NCI-H69 (cell line): ENCODE measurements around the gene HNF4A.
"Not testable (repeated sequence)": the region's sequence is repeated elsewhere in the genome, so short reads cannot be mapped to it uniquely, and the experiment has no call there.

Experiments
- DNase-seq: peaks from one replicate; lab custom pipeline; 2025; lab: John Stamatoyannopoulos, UW

The HNF4A gene

GRCh38 chr20:44345147-44345546 is 10.4 kb upstream of the HNF4A start:
- peak; percentile 45 for DNase-seq

DNA sequence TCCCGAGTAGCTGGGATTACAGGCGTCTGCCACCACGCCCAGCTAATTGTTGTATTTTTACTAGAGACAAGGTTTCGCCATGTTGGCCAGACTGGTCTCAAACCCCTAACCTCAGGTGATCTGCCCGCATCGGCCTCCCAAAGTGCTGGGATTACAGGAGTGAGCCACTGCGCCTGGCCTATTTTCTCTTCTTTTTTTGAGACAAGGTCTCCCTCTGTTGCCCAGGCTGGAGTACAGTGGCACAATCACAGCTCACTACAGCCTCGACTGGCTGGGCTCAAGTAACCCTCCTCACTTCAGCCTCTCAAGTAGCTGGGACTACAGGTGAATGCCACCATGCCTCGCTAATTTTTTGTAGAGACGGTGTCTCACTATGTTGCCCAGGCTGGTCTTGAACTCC is 9.6 kb upstream of the HNF4A start:
- not testable (repeated sequence) for DNase-seq

GRCh38 chr20:44348168-44348659 is 7.3 kb upstream of the HNF4A start:
- no peak for DNase-seq

DNA sequence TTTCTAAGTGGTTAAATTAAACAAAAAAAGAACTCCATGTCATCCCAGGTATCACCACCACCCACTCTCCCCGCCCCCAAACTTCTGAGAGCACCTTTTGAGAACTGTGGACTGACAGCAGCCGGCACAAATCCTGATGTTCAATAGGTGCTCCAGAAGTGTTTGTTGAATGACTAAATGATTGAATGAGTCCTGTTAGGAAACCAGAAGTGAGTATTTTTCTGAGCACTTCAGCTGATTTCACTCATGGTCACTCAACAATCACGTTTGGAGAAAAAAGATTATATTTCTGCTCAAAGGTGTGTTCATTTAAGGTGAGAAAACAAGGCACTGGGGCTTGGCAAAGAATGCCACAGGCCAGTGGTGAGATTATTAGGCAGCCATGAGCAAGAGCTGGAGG is 6.2 kb upstream of the HNF4A start:
- DNase-seq = no peak

DNA sequence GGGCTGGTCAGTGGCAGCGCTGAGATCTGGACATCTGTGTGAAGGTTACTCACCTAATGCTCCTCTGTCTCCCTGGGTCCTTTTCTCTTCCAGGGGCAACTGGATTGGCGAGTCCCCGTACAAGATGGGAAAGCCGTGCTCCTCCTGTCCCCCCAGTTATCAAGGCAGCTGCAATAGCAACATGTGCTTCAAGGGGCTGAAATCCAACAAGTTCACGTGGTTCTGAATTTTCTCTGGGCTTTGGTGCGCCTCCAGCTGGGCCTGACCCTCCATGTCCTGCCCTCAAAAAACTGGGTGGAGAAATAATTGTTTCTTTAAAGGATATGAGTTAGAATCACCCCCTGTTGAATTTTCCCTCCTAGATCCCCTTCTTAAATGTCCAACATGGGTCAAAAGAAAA is 4.9 kb upstream of the HNF4A start:
- no peak for DNase-seq

DNA sequence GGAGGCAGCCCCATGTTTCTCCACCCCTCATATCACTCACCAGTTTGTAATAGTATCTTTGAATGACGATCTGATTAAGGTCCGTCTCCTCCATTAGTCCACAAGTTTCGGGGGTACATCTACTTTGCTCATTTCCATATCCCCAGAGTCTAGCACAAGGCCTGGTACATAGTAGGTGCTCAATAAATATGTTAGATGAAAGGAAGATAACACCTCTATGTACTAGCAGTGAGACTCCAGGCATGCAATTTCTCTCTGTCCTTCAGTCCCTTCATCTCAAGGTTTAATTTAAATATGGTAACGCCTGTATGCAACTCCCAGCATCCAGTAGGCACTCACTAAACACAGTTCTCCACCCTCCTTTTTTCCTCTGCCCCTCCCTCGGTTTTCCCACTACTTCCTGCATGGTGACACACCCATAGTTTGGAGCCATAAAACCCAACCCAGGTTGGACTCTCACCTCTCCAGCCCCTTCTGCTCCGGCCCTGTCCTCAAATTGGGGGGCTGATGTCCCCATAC is 461 bp upstream of the HNF4A start:
- no peak for DNase-seq

DNA sequence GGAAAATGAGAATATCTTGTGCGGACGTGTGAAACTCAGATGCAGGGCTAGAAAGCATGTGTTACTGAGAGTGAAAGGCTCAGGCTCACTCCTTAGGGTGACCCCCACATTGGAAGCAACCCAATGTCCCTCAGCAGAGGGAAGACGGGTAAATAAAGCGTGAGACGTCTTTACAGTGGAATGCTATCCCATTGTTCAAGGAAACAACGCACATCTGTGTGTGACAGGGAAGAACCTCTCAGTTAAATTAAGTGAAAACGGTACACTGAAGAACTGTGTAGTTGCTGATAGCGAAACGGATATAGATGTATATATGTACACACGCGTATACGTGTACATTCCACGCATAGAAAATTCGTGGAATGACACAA is 839 bp downstream of the HNF4A start:
- no peak for DNase-seq

DNA sequence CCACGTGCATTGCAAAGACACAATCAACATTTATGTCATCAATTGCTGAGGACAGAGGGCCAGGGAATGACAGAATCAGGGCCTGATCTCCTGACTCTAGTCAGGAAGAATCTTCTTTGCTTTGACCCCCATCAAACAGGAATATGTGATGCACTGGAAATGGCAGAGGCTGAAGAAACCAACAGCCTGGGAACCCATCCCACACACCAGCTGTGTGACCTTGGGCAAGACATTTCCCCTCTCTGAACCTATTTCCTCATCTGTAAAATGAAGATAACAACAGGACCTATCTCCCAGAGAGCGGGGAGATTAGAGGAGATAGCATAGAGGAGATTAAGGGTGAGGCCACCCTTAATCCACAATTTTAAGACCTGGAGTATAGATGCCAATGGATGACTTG is 1.5 kb downstream of the HNF4A start:
- no peak for DNase-seq

GRCh38 chr20:44357555-44358125 is 2.1 kb downstream of the HNF4A start:
- DNase-seq = no peak

DNA sequence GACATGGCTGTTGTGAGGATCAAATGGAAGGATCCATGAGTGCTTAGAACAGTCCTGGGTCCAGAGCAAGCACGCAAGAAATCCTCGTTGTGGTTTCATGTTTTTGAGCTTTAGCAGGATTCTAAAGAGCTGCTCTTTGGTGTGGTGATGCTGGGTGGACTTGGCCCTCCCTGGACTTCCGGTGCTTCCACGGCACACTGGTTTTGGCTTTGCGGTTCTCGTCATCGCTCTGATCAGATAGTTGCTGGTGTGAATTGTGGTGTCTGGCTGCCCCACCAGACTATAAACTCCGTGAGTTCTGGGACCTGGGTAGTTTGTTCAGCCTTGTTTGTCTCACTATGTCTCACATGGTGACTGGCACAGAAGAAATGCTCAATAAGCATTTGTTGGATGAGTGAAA is 3.3 kb downstream of the HNF4A start:
- no peak for DNase-seq

- no peak for DNase-seq
These were observed 4.7 kb downstream of the HNF4A start for GRCh38 chr20:44360221-44360620.

GRCh38 chr20:44361021-44361420 is 5.5 kb downstream of the HNF4A start:
- DNase-seq = no peak

DNA sequence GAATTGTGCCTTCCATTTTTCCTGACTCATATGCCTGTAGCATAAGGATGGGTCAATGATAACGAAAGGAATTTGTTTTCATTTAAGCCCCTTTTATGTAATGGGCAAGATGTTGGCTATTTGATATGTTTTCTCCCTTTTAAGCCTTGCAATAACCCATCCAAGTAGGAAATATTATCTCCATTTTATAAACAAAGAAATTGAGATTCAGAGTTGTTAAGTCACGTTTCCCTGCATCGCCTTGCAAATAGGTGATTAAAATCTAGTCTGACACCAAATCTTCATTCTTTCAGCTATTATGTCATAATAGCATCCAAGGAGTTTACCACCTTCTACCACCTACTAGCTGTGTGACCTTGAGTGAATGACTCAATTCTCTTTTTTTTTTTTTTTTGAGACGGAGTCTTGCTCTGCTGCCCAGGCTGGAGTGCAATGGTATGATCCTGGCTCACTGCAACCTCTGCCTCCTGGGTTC is 7.0 kb downstream of the HNF4A start:
- no peak for DNase-seq

DNA sequence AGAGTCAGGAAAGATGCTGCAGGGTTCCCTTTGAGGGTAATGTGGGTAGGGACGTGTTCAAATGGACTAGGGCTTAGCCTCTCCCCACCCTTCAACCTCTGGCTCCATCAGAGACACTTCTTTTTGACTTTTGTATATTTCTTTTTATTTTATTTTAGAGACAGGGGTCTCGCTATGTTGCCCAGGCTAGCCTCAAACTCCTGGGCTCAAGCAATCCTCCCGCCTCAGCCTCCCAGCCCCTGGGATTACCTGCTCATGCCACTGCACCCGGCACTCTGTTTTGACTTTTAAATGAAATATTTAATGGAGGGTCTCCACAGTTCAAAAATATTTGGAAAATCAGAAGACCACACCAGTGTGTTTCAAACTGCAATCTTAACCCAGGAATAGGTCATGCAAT is 8.6 kb downstream of the HNF4A start:
- DNase-seq = no peak

GRCh38 chr20:44364780-44365179 is 9.3 kb downstream of the HNF4A start:
- DNase-seq = no peak

- DNase-seq = no peak
These were observed 12.2 kb downstream of the HNF4A start for GRCh38 chr20:44367746-44368145.

- peak; percentile 63 for DNase-seq
These were observed 15.2 kb downstream of the HNF4A start for GRCh38 chr20:44370639-44371218.

- no peak for DNase-seq
These were observed 27.1 kb downstream of the HNF4A start for GRCh38 chr20:44382641-44383040.

DNA sequence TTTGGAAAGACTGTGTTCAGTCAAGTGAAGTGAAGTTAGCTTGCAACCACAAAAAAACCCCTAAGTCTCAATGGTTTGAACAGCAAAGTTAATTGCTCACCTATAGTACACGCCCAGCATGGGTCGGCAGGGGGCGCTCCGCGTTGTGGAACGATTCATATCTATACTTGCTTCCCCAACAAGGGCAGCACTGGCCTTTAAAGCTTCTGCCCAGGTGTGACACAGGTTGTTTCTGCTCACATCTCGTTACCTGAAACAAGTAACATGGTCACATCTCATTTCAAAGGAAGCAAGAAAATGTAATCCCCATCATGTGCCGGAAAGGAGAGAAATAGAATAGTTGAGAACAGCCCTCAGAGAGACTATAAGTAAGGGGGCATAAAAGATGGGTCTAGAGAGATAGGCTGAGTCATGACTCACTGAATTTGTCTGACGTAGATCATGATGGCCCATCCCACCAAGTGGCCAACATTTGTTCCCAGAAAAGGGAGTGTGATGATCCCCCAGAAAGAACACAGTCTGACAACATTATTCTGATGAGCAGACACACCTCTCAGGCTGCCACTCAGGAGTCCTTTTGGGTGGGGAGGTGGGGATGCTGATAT is 29.0 kb downstream of the HNF4A start:
- peak; percentile 56 for DNase-seq

DNA sequence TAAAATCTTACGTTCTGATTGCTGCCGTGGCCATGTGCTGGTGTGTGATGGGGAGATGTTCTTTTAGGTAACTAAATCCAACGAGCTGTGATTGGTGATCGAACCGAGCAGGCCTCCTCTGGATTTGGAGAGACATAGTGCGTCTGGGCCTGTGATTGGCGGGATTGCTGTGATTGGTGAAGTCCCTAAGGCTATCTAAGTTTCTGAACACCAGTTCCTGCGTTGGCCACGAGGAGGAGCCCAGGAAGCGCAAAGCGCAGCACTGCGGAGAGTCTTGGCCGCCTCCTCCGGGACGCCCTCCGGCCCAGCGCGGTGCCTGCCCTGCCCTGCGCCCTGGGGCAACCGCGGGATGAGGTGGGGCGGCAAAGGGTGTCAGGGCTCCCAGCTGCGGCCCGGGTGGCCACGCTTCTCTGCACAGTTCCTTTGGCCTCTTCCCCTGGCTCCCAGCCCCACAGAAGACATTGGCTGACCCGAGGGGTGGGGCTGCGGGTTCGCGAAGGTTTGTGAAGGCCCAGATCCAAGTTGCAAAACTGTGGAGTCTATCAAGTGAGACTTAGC is 33.0 kb downstream of the HNF4A start:
- peak; percentile 70 for DNase-seq

DNA sequence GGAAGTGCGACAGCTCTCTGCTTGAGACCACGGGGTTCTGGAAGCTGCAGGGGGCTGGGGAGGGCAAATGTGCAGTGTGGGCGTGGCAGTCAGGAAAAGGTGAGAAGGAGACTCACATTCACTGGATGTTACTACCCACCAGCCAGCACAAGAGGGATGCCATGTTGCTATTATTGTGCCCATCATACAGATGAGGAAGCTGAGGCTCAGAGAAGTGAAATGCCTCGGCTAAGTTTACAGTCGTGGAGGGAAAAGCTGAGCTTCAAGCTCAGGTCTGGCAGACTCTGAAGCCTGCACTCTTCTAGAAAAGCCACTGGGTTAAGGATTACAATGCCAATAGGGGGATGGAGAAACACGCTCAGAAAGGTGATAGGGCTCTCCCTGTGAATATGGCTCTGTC is 34.4 kb downstream of the HNF4A start:
- DNase-seq = no peak

DNA sequence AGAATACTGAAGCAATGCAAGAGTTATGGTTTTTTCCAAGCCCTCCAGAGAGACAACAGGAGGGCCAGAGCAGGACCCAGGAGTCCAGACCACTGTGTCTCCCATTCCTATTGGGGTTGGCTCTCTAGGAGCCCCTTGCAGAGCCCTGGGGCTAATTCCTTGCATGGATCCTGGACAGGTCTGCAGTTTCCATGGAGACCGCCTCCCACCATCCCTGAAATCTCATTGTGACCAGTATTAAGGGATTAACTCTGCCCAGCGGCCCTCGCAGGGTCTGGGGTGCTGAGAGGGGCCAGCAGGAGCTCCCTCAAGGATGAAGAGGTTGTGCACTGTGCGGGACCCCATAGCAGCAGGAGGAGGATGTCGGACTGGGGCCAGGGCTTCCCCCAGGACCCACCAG is 34.8 kb downstream of the HNF4A start:
- no peak for DNase-seq

DNA sequence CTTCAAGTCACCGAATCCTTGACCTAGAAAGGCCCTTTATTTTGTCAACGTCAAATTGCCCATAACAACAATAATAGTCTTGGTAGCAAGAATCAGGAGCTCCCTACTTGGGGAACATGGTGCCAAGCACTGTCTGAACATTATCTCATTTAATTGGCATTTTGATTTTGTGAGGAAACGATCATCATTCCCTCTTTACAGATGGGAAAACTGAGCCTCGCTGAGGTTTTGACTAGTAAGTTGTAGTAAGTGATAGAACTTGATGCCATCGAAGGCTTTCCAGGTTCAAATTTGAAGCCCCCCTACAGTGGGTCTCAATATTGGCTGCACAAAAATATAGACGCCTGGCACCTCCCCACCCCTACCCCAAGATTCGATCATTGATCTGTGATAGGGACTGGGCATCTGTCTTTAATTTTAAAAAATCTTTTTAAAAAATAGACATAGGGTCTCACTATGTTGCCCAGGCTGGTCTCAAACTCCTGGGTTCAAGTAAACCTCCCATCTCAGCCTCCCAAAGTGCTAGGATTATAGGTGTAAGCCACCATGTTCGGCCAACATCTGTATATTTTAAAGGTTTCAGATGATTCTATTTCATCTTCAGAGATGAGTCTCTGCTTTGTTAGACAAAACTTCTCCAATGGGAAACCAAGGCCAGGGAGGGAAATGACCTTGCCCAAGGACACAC is 36.7 kb downstream of the HNF4A start:
- no peak for DNase-seq
